B cell (primary cell): ENCODE measurements around the gene KCNQ2. TPM values are rescaled to one million over a fixed set of nuclear protein-coding genes. Genes with fewer than 3 reads are reported as not detected.

Experiments
- ATAC-seq: fragments of 200-7000 bp; cut with Tn5 transposase; one replicate; pipeline ENCODE4 v1.10.0; 2021; ENCODE audit warnings: low read depth, mild to moderate bottlenecking, moderate number of reproducible peaks, moderate library complexity
- CTCF ChIA-PET: fragments of 350-600 bp; sonication (Branson Sonifier 250); formaldehyde crosslinking; loops from one replicate; lab custom pipeline; 2021; ENCODE audit warnings: antibody characterized with exemption, inconsistent platforms; lab: Charles Lee
- POLR2A ChIA-PET: fragments of 350-600 bp; sonication (Branson Sonifier 250); formaldehyde crosslinking; loops from one replicate; lab custom pipeline; 2021; ENCODE audit warnings: antibody characterized with exemption; lab: Charles Lee
- DNase-seq: peaks from one replicate; pipeline ENCODE4 v3.0.0; 2013
- H2AFZ ChIP-seq: 2 replicates; pipeline ENCODE4 v1.6.1; 2012; ENCODE audit warnings: mild to moderate bottlenecking, low read depth, low read length; ENCODE audit not compliant: insufficient read depth, poor library complexity, severe bottlenecking
- H3K27ac ChIP-seq, 2 donors: 1 replicate in 1 of 2; 2 replicates in 1 of 2; pipeline ENCODE4 v1.5.1; 2012 to 2013; ENCODE audit warnings: low read length in 2 of 2, mild to moderate bottlenecking in 2 of 2, moderate library complexity in 1 of 2
- H3K27me3 ChIP-seq, 4 experiments: fragments of 200-600 bp in 1 of 4; sonication (generic) in 1 of 4; replicated peaks in 1 of 4; 1 replicate in 2 of 4; 2 replicates in 2 of 4; pipeline versions ENCODE4 v1.6.1 to v1.7.0; 2013 to 2016; ENCODE audit warnings: low read length in 3 of 4, mild to moderate bottlenecking in 2 of 4, mixed read lengths in 1 of 4, moderate library complexity in 1 of 4; ENCODE audit not compliant: insufficient read depth in 4 of 4, control insufficient read depth in 3 of 4; ENCODE audit errors: control extremely low read depth in 1 of 4
- H3K36me3 ChIP-seq, 2 experiments: replicated peaks in 1 of 2; 1 replicate in 1 of 2; 2 replicates in 1 of 2; pipeline versions ENCODE4 v1.6.1 to v1.7.1; 2013; ENCODE audit warnings: low read length in 1 of 2; ENCODE audit not compliant: insufficient read depth in 2 of 2, control insufficient read depth in 1 of 2; ENCODE audit errors: control extremely low read depth in 1 of 2, extremely low read depth in 1 of 2
- H3K4me1 ChIP-seq, 2 donors: fragments of 200-600 bp in 1 of 2; sonication (generic) in 1 of 2; 1 replicate in 1 of 2; 2 replicates in 1 of 2; pipeline versions ENCODE4 v1.5.1 to v1.6.1; 2013 to 2017; ENCODE audit warnings: low read length in 2 of 2; ENCODE audit not compliant: control insufficient read depth in 2 of 2, insufficient read depth in 2 of 2
- H3K4me2 ChIP-seq: replicated peaks from 2 replicates; pipeline ENCODE3; 2012; ENCODE audit warnings: mild to moderate bottlenecking, low read depth, low read length; ENCODE audit not compliant: poor library complexity, severe bottlenecking
- H3K4me3 ChIP-seq, 5 experiments: fragments of 200-600 bp in 1 of 5; sonication (generic) in 1 of 5; 1 replicate in 3 of 5; 2 replicates in 2 of 5; pipeline versions ENCODE4 v1.5.1 to v1.7.0; 2011 to 2016; ENCODE audit warnings: low read length in 4 of 5, mild to moderate bottlenecking in 4 of 5, low read depth in 2 of 5, control low read depth in 1 of 5, moderate library complexity in 1 of 5; ENCODE audit not compliant: insufficient read depth in 1 of 5; ENCODE audit errors: control extremely low read depth in 1 of 5, extremely low read depth in 1 of 5
- H3K79me2 ChIP-seq: fragments of 200-600 bp; sonication (generic); one replicate; pipeline ENCODE4 v1.6.0; 2016; ENCODE audit warnings: low read length; ENCODE audit not compliant: control insufficient read depth, insufficient read depth
- H3K9ac ChIP-seq: fragments of 200-600 bp; sonication (generic); 2 replicates; pipeline ENCODE4 v1.6.1; 2017; ENCODE audit warnings: mild to moderate bottlenecking, low read length, moderate library complexity
- H3K9me3 ChIP-seq, 3 donors: one replicate each; pipeline versions ENCODE4 v1.6.1 to v1.7.1; 2013; ENCODE audit warnings: low read length in 2 of 3; ENCODE audit not compliant: control insufficient read depth in 2 of 3, insufficient read depth in 1 of 3; ENCODE audit errors: control extremely low read depth in 1 of 3
- H4K20me1 ChIP-seq: 2 replicates; pipeline ENCODE4 v1.6.0; 2012; ENCODE audit warnings: mild to moderate bottlenecking, low read length; ENCODE audit not compliant: insufficient read depth, control insufficient read depth, poor library complexity, severe bottlenecking
- H3K27ac Mint-ChIP-seq: one replicate; pipeline ENCODE4 v1.8.0; 2021; ENCODE audit warnings: mixed read lengths
- H3K27me3 Mint-ChIP-seq: one replicate; pipeline ENCODE4 v1.8.0; 2021; ENCODE audit warnings: mixed read lengths
- H3K4me1 Mint-ChIP-seq: one replicate; pipeline ENCODE4 v1.8.0; 2021; ENCODE audit warnings: mixed read lengths
- H3K4me3 Mint-ChIP-seq: one replicate; pipeline ENCODE4 v1.8.0; 2021; ENCODE audit warnings: mixed read lengths
- H3K9me3 Mint-ChIP-seq: one replicate; pipeline ENCODE4 v1.8.0; 2022; ENCODE audit warnings: mixed read lengths; ENCODE audit not compliant: insufficient read depth
- CTCF ChIP-seq: fragments of 200-600 bp; IDR thresholded peaks from one replicate; pipeline ENCODE4 v1.8.0; 2022; ENCODE audit warnings: antibody characterized with exemption, mild to moderate bottlenecking
- EZH2 ChIP-seq: IDR thresholded peaks from 2 replicates; pipeline ENCODE4 v1.6.1; 2012; ENCODE audit warnings: borderline replicate concordance, low read depth, mild to moderate bottlenecking, moderate library complexity, low read length; ENCODE audit not compliant: insufficient read depth, poor library complexity, severe bottlenecking
- WGBS: methylation state at CpG from one replicate; pipeline ENCODE4 v1.1.5; 2013; ENCODE audit warnings: missing lambda C conversion rate; ENCODE audit not compliant: insufficient coverage; 5-methylcytosine and 5-hydroxymethylcytosine counted together
- intact Hi-C: fragments of 100-400 bp; cut with micrococcal nuclease; formaldehyde crosslinking; loops from one replicate; pipeline ENCODE4 v1.10.0; 2022
- polyA plus RNA-seq: library from polyadenylated mRNA; depleted of rRNA; stranded (reverse); fragments of >200 nt; gene quantifications from 2 replicates; pipeline ENCODE4 v1.2.3, GENCODE V29; 2012
- total RNA-seq, 2 donors: library from RNA; stranded (reverse); fragments of 120-200 nt in 1 of 2; gene quantifications; 1 replicate in 1 of 2; 2 replicates in 1 of 2; pipeline versions ENCODE4 v1.2.3 to v1.2.4, GENCODE V29; 2013 to 2022

KCNQ2 gene
- total and polyA plus RNA-seq, 2 donors (not counting 1 experiment from before 2014, with no cell fraction given) = 0.12 TPM; not detected in 1

GRCh38 chr20:63492982-63493381 lies 20.5 kb upstream of the KCNQ2 start:
- ATAC-seq (no peak), DNase-seq (no peak)
- Histone ChIP-seq H3K27ac (no peak overlapping the region), H3K79me2 (no peaks in the 10 kb centered on the region), H3K9me3 (peaks cover 0 to 9% (median 0%) of the 10 kb centered on the region in 3 donors), H2AFZ (no peak overlapping the region), H3K9ac (no peak overlapping the region), H3K27me3 (peaks cover 0 to 39% (median 12%) of the 10 kb centered on the region in 4 experiments), H4K20me1 (no peaks in the 10 kb centered on the region), H3K4me1 (peaks cover 13 to 14% of the 10 kb centered on the region in 2 donors), H3K4me2 (no peak overlapping the region), H3K36me3 (no peaks in the 10 kb centered on the region), H3K4me3 (no peak overlapping the region)
- ChIA-PET POLR2A (interaction anchor here (0.5 kb wide), 1 partner anchor 524 kb away, joined by 4 read pairs; no protein-coding TSS in a partner anchor), CTCF (interaction anchor here (1.6 kb wide), 1 partner anchor 480 kb away, joined by 4 read pairs; no protein-coding TSS in a partner anchor)
- intact Hi-C loops = no loop called here
- Mint-ChIP-seq H3K4me3 (no peak overlapping the region), H3K9me3 (peaks cover 2% of the 10 kb centered on the region), H3K27me3 (peaks cover 11% of the 10 kb centered on the region), H3K4me1 (peaks cover 7% of the 10 kb centered on the region), H3K27ac (no peak overlapping the region)
- TF ChIP-seq EZH2 = no peak
- TF ChIP-seq CTCF = no peak
- 90% methylated on average over 14 of the region's 14 CpGs for WGBS

- CTCF ChIA-PET = no interaction called here
These were observed 20.1 kb upstream of the KCNQ2 start for GRCh38 chr20:63492518-63492917.

More at GRCh38 chr20:63492518-63492917, 20.1 kb upstream of the KCNQ2 start:
- Histone ChIP-seq H3K9ac (no peak overlapping the region), H2AFZ (no peak overlapping the region), H4K20me1 (no peaks in the 10 kb centered on the region), H3K4me3 (no peak overlapping the region), H3K36me3 (no peaks in the 10 kb centered on the region), H3K9me3 (peaks cover 0 to 13% (median 0%) of the 10 kb centered on the region in 3 donors), H3K79me2 (no peaks in the 10 kb centered on the region), H3K4me2 (no peak overlapping the region), H3K27me3 (peaks cover 0 to 39% (median 10%) of the 10 kb centered on the region in 4 experiments), H3K4me1 (peaks cover 10% of the 10 kb centered on the region in 2 donors), H3K27ac (no peak overlapping the region)
- DNase-seq = no peak
- no peak overlapping the region for H3K4me3 Mint-ChIP-seq
- ATAC-seq = no peak
- H3K27me3 Mint-ChIP-seq = peaks cover 9% of the 10 kb centered on the region
- H3K27ac Mint-ChIP-seq = no peak overlapping the region
- POLR2A ChIA-PET = no interaction called here
- WGBS = 92% methylated on average over 2 of the region's 2 CpGs
- intact Hi-C loops = no loop called here
- no peak for TF ChIP-seq EZH2
- no peak for TF ChIP-seq CTCF
- peaks cover 7% of the 10 kb centered on the region for H3K4me1 Mint-ChIP-seq
- peaks cover 2% of the 10 kb centered on the region for H3K9me3 Mint-ChIP-seq
